Kasumi-1 (cell line): Measurements from ENCODE around the gene PLCXD1.
"Not testable (repeated sequence)": the region's sequence is repeated elsewhere in the genome, so short reads cannot be mapped to it uniquely, and the experiment has no call there.

Experiments used
- DNase-seq, 2 experiments: peaks; one replicate each; lab custom pipeline; 2025; lab: John Stamatoyannopoulos, UW

PLCXD1 gene

GRCh38 chrX:351324-351641 lies 70.1 kb downstream of the PLCXD1 start:
- DNase-seq, result not testable (repeated sequence)

GRCh38 chrX:351736-352135 lies 70.6 kb downstream of the PLCXD1 start:
- no peak for DNase-seq

GRCh38 chrX:352181-352580 lies 71.0 kb downstream of the PLCXD1 start:
- no peak for DNase-seq

GRCh38 chrX:352582-353314 lies 71.6 kb downstream of the PLCXD1 start:
- no peak for DNase-seq
